PC-3 (cell line): ENCODE results near the gene EFTUD2. TPM values are rescaled to one million over a fixed set of nuclear protein-coding genes. Genes with fewer than 3 reads are reported as not detected.

ENCODE experiments used
- ATAC-seq: fragments of 200-7000 bp; cut with Tn5 transposase; 2 replicates; pipeline ENCODE4 v1.9.1; 2020; ENCODE audit warnings: mild to moderate bottlenecking, moderate library complexity
- BruUV-seq: library from RNA; stranded (reverse); fragments of 400-500 nt; replicated peaks from 2 replicates; lab custom pipeline; 2021; lab: Mats Ljungman, UMichigan
- CTCF ChIA-PET: fragments of 300-600 bp; sonication (Branson Sonifier 250); formaldehyde crosslinking; loops from one replicate; lab custom pipeline; 2022; ENCODE audit warnings: antibody characterized with exemption; lab: Charles Lee
- POLR2A ChIA-PET: fragments of 300-600 bp; sonication (Branson Sonifier 250); formaldehyde crosslinking; loops from one replicate; lab custom pipeline; 2022; ENCODE audit warnings: antibody characterized with exemption; ENCODE audit not compliant: unreplicated experiment; lab: Charles Lee
- DNase-seq: peaks from one replicate; pipeline ENCODE4 v3.0.0-alpha.2; 2015
- H2AFZ ChIP-seq: fragments of 300-600 bp; sonication (generic); 2 replicates; pipeline ENCODE4 v1.6.0; 2016; ENCODE audit warnings: antibody characterized with exemption, low read length
- H3F3A ChIP-seq: fragments of 300-600 bp; sonication (generic); one replicate; pipeline ENCODE4 v1.6.0; 2017; ENCODE audit warnings: antibody characterized with exemption, low read length, control low read depth, mild to moderate bottlenecking; ENCODE audit not compliant: unreplicated experiment
- H3K27ac ChIP-seq: fragments of 300-600 bp; sonication (generic); 2 replicates; pipeline ENCODE4 v1.5.1; 2016; ENCODE audit warnings: mild to moderate bottlenecking, low read length
- H3K27me3 ChIP-seq: fragments of 300-600 bp; sonication (generic); 2 replicates; pipeline ENCODE4 v1.6.1; 2016; ENCODE audit warnings: low read length, mixed read lengths
- H3K36me3 ChIP-seq: fragments of 300-600 bp; sonication (generic); 2 replicates; pipeline ENCODE4 v1.6.1; 2016; ENCODE audit warnings: low read depth, mixed run types, low read length, mixed read lengths
- H3K4me1 ChIP-seq: fragments of 300-600 bp; sonication (generic); 2 replicates; pipeline ENCODE4 v1.5.1; 2016; ENCODE audit warnings: low read length; ENCODE audit not compliant: insufficient read depth
- H3K4me2 ChIP-seq: fragments of 300-600 bp; sonication (generic); 2 replicates; pipeline ENCODE4 v1.6.0; 2016; ENCODE audit warnings: low read length
- H3K4me3 ChIP-seq: fragments of 300-600 bp; sonication (generic); 2 replicates; pipeline ENCODE4 v1.5.1; 2016; ENCODE audit warnings: mild to moderate bottlenecking, low read length, mixed read lengths
- H3K79me2 ChIP-seq: fragments of 300-600 bp; sonication (generic); 2 replicates; pipeline ENCODE4 v1.6.1; 2017; ENCODE audit warnings: low read length, mixed read lengths
- H3K9ac ChIP-seq: fragments of 300-600 bp; sonication (generic); 2 replicates; pipeline ENCODE4 v1.6.0; 2016; ENCODE audit warnings: mild to moderate bottlenecking, low read length
- H3K9me2 ChIP-seq: fragments of 300-600 bp; sonication (generic); replicated peaks from 2 replicates; pipeline ENCODE4 v1.6.1; 2016; ENCODE audit warnings: mixed run types, low read length, mixed read lengths
- H3K9me3 ChIP-seq: fragments of 300-600 bp; sonication (generic); 2 replicates; pipeline ENCODE4 v1.6.1; 2016; ENCODE audit warnings: low read length, mixed read lengths
- H4K20me1 ChIP-seq: fragments of 300-600 bp; sonication (generic); 2 replicates; pipeline ENCODE4 v1.6.1; 2016; ENCODE audit warnings: low read length, mixed read lengths
- EZH2 ChIP-seq: fragments of 300-600 bp; sonication (generic); IDR thresholded peaks from one replicate; pipeline ENCODE4 v1.6.1; 2017; ENCODE audit warnings: antibody characterized with exemption, mild to moderate bottlenecking, low read length; ENCODE audit not compliant: unreplicated experiment
- EZH2phosphoT487 ChIP-seq: fragments of 300-600 bp; sonication (generic); IDR thresholded peaks from 2 replicates; pipeline ENCODE4 v1.6.1; 2018; ENCODE audit warnings: mild to moderate bottlenecking, antibody characterized with exemption, low read length, borderline replicate concordance
- intact Hi-C: fragments of 100-400 bp; cut with micrococcal nuclease; formaldehyde crosslinking; loops from 2 replicates; pipeline ENCODE4 v1.9.0; 2023
- microRNA-seq: library from miRNA; unstranded; fragments of <30 nt; microRNA quantifications from one replicate; pipeline ENCODE4 v1.1.0, GENCODE V29; 2020; ENCODE audit not compliant: unreplicated experiment
- total RNA-seq: library from RNA; depleted of rRNA; stranded (reverse); fragments of >200 nt; gene quantifications from 2 replicates; pipeline ENCODE4 v1.2.3, GENCODE V29; 2014; rRNA removed
- TF ChIP-seq, protein P1 (sequence below): fragments of 300-600 bp; sonication (generic); conservative IDR thresholded peaks from 2 replicates; pipeline ENCODE4 v1.5.1; 2017; ENCODE audit warnings: antibody characterized with exemption, low read depth, mild to moderate bottlenecking, low read length

The EFTUD2 gene
- total RNA-seq, 1 experiment from 2014 or later, result 227 TPM

GRCh38 chr17:44804302-44805089, 94.7 kb downstream of the EFTUD2 start:
- Histone ChIP-seq H3F3A (no peaks in the 10 kb centered on the region), H3K4me1 (no peaks in the 10 kb centered on the region; the same call in 1 of the 2 replicates), H4K20me1 (no peaks in the 10 kb centered on the region), H3K27ac (no peak overlapping the region), H2AFZ (no peak overlapping the region), H3K9me2 (no peaks in the 10 kb centered on the region), H3K36me3 (peaks cover 25% of the 10 kb centered on the region), H3K4me3 (no peak overlapping the region), H3K4me2 (no peak overlapping the region), H3K79me2 (peaks cover 8% of the 10 kb centered on the region; the same call in 1 of the 2 replicates), H3K9me3 (no peaks in the 10 kb centered on the region), H3K9ac (no peak overlapping the region), H3K27me3 (no peaks in the 10 kb centered on the region)
- ChIA-PET CTCF (no interaction called here), POLR2A (no interaction called here)
- intact Hi-C loops, result no loop called here
- ATAC-seq (no peak), DNase-seq (no peak)
- no peak for TF ChIP-seq EZH2
- TF ChIP-seq, protein P1, sequence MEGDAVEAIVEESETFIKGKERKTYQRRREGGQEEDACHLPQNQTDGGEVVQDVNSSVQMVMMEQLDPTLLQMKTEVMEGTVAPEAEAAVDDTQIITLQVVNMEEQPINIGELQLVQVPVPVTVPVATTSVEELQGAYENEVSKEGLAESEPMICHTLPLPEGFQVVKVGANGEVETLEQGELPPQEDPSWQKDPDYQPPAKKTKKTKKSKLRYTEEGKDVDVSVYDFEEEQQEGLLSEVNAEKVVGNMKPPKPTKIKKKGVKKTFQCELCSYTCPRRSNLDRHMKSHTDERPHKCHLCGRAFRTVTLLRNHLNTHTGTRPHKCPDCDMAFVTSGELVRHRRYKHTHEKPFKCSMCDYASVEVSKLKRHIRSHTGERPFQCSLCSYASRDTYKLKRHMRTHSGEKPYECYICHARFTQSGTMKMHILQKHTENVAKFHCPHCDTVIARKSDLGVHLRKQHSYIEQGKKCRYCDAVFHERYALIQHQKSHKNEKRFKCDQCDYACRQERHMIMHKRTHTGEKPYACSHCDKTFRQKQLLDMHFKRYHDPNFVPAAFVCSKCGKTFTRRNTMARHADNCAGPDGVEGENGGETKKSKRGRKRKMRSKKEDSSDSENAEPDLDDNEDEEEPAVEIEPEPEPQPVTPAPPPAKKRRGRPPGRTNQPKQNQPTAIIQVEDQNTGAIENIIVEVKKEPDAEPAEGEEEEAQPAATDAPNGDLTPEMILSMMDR, result no peak
- TF ChIP-seq EZH2phosphoT487, result no peak
- TSS peak; percentile 11 for BruUV-seq

DNA sequence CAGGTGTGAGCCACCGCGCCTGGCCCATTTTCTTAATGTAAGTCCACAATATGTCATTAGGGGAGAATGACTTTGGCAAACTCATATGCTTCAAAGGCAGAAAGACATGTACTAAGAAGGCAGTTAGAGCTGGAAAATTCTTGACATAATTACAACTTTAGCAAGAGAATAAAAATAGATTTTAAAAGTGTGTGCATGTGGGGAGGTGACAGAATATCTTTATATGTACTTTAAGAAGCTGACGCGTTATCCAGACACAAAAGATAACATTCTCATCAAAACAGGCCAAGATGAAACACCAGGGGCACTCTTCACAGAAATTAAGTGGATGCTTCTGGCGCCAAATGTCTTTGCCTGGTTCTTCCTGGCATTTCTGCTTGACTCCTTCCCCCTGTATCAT, 97.4 kb downstream of the EFTUD2 start:
- BruUV-seq, result no TSS peak
- TF ChIP-seq, protein P1, result no peak
- TF ChIP-seq EZH2 (no peak), EZH2phosphoT487 (no peak)
- intact Hi-C loops, result no loop called here
- H3K27me3 ChIP-seq, result no peaks in the 10 kb centered on the region
- no peaks in the 10 kb centered on the region for H3K9me2 ChIP-seq
- POLR2A ChIA-PET, result no interaction called here
- no peaks in the 10 kb centered on the region for H3F3A ChIP-seq
- H3K9me3 ChIP-seq, result no peaks in the 10 kb centered on the region
- H4K20me1 ChIP-seq, result no peaks in the 10 kb centered on the region
- H3K4me2 ChIP-seq, result no peak overlapping the region
- no peak overlapping the region for H3K4me3 ChIP-seq
- H2AFZ ChIP-seq, result no peak overlapping the region
- CTCF ChIA-PET, result no interaction called here
- H3K36me3 ChIP-seq, result peaks cover 25% of the 10 kb centered on the region
- no peaks in the 10 kb centered on the region for H3K4me1 ChIP-seq
- DNase-seq (no peak), ATAC-seq (no peak)
- H3K79me2 ChIP-seq, result no peaks in the 10 kb centered on the region
- no peak overlapping the region for H3K27ac ChIP-seq
- H3K9ac ChIP-seq, result no peak overlapping the region

Small RNA genes within 50 kb of the gene (microRNA-seq; reads per million reads assigned to microRNA genes)
- 5.3 reads per million, percentile 23 among the genes with 10 or more reads in this experiment for gene MIR6783

Other genes with a start within 250 kb of the EFTUD2 start
- not detected in 2 replicates for gene MEIOC, start 243.0 kb downstream of the EFTUD2 start, total RNA-seq
- 50.4 and 51.0 TPM in 2 replicates for gene CCDC43, start 209.7 kb downstream of the EFTUD2 start, total RNA-seq
- 17.9 and 28.6 TPM in 2 replicates for gene DBF4B, start 190.8 kb downstream of the EFTUD2 start, total RNA-seq
- 2.7 and 2.9 TPM in 2 replicates for gene ADAM11, start 140.5 kb downstream of the EFTUD2 start, total RNA-seq
- gene GJC1, start 69.2 kb downstream of the EFTUD2 start, total RNA-seq, result 16.4 and 17.1 TPM in 2 replicates
- gene HIGD1B, start 51.6 kb downstream of the EFTUD2 start, total RNA-seq, result not detected in 2 replicates
- gene GFAP, start 16.1 kb upstream of the EFTUD2 start, total RNA-seq, result 0.29 and 0.46 TPM in 2 replicates
- 25.0 and 28.5 TPM in 2 replicates for gene KIF18B, start 48.3 kb upstream of the EFTUD2 start, total RNA-seq
- gene C1QL1, start 68.9 kb upstream of the EFTUD2 start, total RNA-seq, result 2.8 and 4.1 TPM in 2 replicates
- gene DCAKD, start 152.2 kb upstream of the EFTUD2 start, total RNA-seq, result 56.2 and 59.5 TPM in 2 replicates
- 99.2 and 117 TPM in 2 replicates for gene NMT1, start 161.9 kb upstream of the EFTUD2 start, total RNA-seq
- 35.1 and 55.3 TPM in 2 replicates for gene PLCD3, start 233.1 kb upstream of the EFTUD2 start, total RNA-seq
- gene ACBD4, start 236.2 kb upstream of the EFTUD2 start, total RNA-seq, result 12.9 and 17.3 TPM in 2 replicates
- 47.3 and 59.0 TPM in 2 replicates for gene HEXIM1, start 249.0 kb upstream of the EFTUD2 start, total RNA-seq